SK-N-SH treated with all-trans-retinoic acid at 6 μM for 48 hours (cell line): ENCODE results near the gene ZNF549.

ENCODE experiments used
- ATAC-seq: fragments of 200-7000 bp; cut with Tn5 transposase; 3 replicates; pipeline ENCODE4 v1.9.1; 2020; ENCODE audit warnings: mild to moderate bottlenecking, moderate library complexity
- ARNTL ChIP-seq: fragments of 450-650 bp; formaldehyde crosslinking; IDR thresholded peaks from 2 replicates; pipeline ENCODE4 v1.5.0; 2020; ENCODE audit warnings: low read depth, mild to moderate bottlenecking, moderate library complexity, borderline replicate concordance
- BACH2 ChIP-seq: fragments of 250-450 bp; sonication (Bioruptor Pico); IDR thresholded peaks from 2 replicates; pipeline ENCODE4 v1.9.0; 2021; ENCODE audit warnings: mild to moderate bottlenecking, borderline replicate concordance
- ESRRG ChIP-seq: fragments of 250-450 bp; sonication (Bioruptor Pico); IDR thresholded peaks from 2 replicates; pipeline ENCODE4 v1.6.1; 2021; ENCODE audit warnings: mild to moderate bottlenecking
- GLIS3 ChIP-seq: fragments of 250-450 bp; sonication (Bioruptor Pico); IDR thresholded peaks from 2 replicates; pipeline ENCODE4 v1.5.0; 2020; ENCODE audit warnings: mild to moderate bottlenecking, moderate library complexity
- ISL1 ChIP-seq: fragments of 250-450 bp; sonication (Bioruptor Pico); IDR thresholded peaks from 2 replicates; pipeline ENCODE4 v2.1.2; 2022; ENCODE audit warnings: mild to moderate bottlenecking, moderate library complexity
- OSR1 ChIP-seq: fragments of 250-450 bp; sonication (Bioruptor Pico); IDR thresholded peaks from 2 replicates; pipeline ENCODE4 v1.8.0; 2022; ENCODE audit warnings: moderate library complexity, mild to moderate bottlenecking, inconsistent platforms
- PATZ1 ChIP-seq: fragments of 250-450 bp; sonication (Bioruptor Pico); IDR thresholded peaks from 2 replicates; pipeline ENCODE4 v1.8.0; 2020; ENCODE audit warnings: mild to moderate bottlenecking, moderate library complexity, borderline replicate concordance
- PPARA ChIP-seq: fragments of 250-450 bp; sonication (Bioruptor Pico); IDR thresholded peaks from 2 replicates; pipeline ENCODE4 v1.5.0; 2020; ENCODE audit warnings: mild to moderate bottlenecking, borderline replicate concordance
- RARB ChIP-seq: fragments of 250-450 bp; sonication (Bioruptor Pico); IDR thresholded peaks from 2 replicates; pipeline ENCODE4 v1.8.0; 2021; ENCODE audit warnings: mild to moderate bottlenecking, moderate library complexity
- SNAI2 ChIP-seq: fragments of 250-450 bp; sonication (Bioruptor Pico); IDR thresholded peaks from 2 replicates; pipeline ENCODE4 v1.5.0; 2020; ENCODE audit warnings: mild to moderate bottlenecking, moderate library complexity
- TCF4 ChIP-seq: fragments of 250-450 bp; sonication (Bioruptor Pico); IDR thresholded peaks from 2 replicates; pipeline ENCODE4 v1.8.0; 2021; ENCODE audit warnings: mild to moderate bottlenecking, moderate library complexity, borderline replicate concordance
- TOX ChIP-seq: fragments of 250-450 bp; sonication (Bioruptor Pico); IDR thresholded peaks from 2 replicates; pipeline ENCODE4 v1.8.0; 2021; ENCODE audit warnings: mild to moderate bottlenecking, moderate library complexity, borderline replicate concordance
- ZC3H10 ChIP-seq: fragments of 250-450 bp; sonication (Bioruptor Pico); IDR thresholded peaks from 2 replicates; pipeline ENCODE4 v1.5.1; 2021; ENCODE audit warnings: mild to moderate bottlenecking, moderate library complexity
- ZFP3 ChIP-seq: fragments of 250-450 bp; sonication (Bioruptor Pico); IDR thresholded peaks from 2 replicates; pipeline ENCODE4 v1.5.0; 2020; ENCODE audit warnings: mild to moderate bottlenecking, moderate library complexity
- ZFP30 ChIP-seq: fragments of 450-650 bp; formaldehyde crosslinking; IDR thresholded peaks from 2 replicates; pipeline ENCODE4 v1.5.0; 2022; ENCODE audit warnings: mild to moderate bottlenecking, moderate library complexity
- ZNF565 ChIP-seq: fragments of 450-650 bp; formaldehyde crosslinking; conservative IDR thresholded peaks from 2 replicates; pipeline ENCODE4 v1.5.0; 2020; ENCODE audit warnings: low read depth, mild to moderate bottlenecking, moderate library complexity
- ZNF70 ChIP-seq: fragments of 450-650 bp; formaldehyde crosslinking; IDR thresholded peaks from 2 replicates; pipeline ENCODE4 v1.5.0; 2020; ENCODE audit warnings: mild to moderate bottlenecking, moderate library complexity
- ZNF8 ChIP-seq: fragments of 450-650 bp; formaldehyde crosslinking; IDR thresholded peaks from 2 replicates; pipeline ENCODE4 v1.5.0; 2020; ENCODE audit warnings: mild to moderate bottlenecking, moderate library complexity
- TF ChIP-seq, protein P1 (sequence below): fragments of 250-450 bp; sonication (Bioruptor Pico); IDR thresholded peaks from 2 replicates; pipeline ENCODE4 v1.5.1; 2021; ENCODE audit warnings: mild to moderate bottlenecking, moderate library complexity
- TF ChIP-seq, protein P2 (sequence below): fragments of 250-450 bp; sonication (Bioruptor Pico); IDR thresholded peaks from 2 replicates; pipeline ENCODE4 v1.8.0; 2021; ENCODE audit warnings: low read depth, mild to moderate bottlenecking, moderate library complexity, borderline replicate concordance
- TF ChIP-seq, protein P3 (sequence below): fragments of 250-450 bp; sonication (Bioruptor Pico); IDR thresholded peaks from 2 replicates; pipeline ENCODE4 v1.5.1; 2020; ENCODE audit warnings: low read depth, mild to moderate bottlenecking, moderate library complexity
- TF ChIP-seq, protein P4 (sequence below): fragments of 250-450 bp; sonication (Bioruptor Pico); IDR thresholded peaks from 2 replicates; pipeline ENCODE4 v1.5.0; 2020; ENCODE audit warnings: mild to moderate bottlenecking, moderate library complexity

Gene ZNF549

GRCh38 chr19:57572415-57572947, 45.3 kb downstream of the ZNF549 start:
- no peak for TF ChIP-seq OSR1
- no peak for TF ChIP-seq ISL1 (CRISPR knock-in tag)
- no peak for TF ChIP-seq GLIS3 (CRISPR knock-in tag)
- TF ChIP-seq, protein P1, sequence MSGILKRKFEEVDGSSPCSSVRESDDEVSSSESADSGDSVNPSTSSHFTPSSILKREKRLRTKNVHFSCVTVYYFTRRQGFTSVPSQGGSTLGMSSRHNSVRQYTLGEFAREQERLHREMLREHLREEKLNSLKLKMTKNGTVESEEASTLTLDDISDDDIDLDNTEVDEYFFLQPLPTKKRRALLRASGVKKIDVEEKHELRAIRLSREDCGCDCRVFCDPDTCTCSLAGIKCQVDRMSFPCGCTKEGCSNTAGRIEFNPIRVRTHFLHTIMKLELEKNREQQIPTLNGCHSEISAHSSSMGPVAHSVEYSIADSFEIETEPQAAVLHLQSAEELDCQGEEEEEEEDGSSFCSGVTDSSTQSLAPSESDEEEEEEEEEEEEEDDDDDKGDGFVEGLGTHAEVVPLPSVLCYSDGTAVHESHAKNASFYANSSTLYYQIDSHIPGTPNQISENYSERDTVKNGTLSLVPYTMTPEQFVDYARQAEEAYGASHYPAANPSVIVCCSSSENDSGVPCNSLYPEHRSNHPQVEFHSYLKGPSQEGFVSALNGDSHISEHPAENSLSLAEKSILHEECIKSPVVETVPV (CRISPR knock-in tag) = no peak
- TF ChIP-seq ZNF565 (CRISPR knock-in tag) = no peak
- no peak for TF ChIP-seq ZFP3
- no peak for TF ChIP-seq ZNF8 (CRISPR knock-in tag)
- no peak for TF ChIP-seq ZFP30 (CRISPR knock-in tag)
- TF ChIP-seq PATZ1 (CRISPR knock-in tag) = no peak
- no peak for TF ChIP-seq ESRRG (CRISPR knock-in tag)
- TF ChIP-seq ARNTL (CRISPR knock-in tag) = no peak
- TF ChIP-seq, protein P2, sequence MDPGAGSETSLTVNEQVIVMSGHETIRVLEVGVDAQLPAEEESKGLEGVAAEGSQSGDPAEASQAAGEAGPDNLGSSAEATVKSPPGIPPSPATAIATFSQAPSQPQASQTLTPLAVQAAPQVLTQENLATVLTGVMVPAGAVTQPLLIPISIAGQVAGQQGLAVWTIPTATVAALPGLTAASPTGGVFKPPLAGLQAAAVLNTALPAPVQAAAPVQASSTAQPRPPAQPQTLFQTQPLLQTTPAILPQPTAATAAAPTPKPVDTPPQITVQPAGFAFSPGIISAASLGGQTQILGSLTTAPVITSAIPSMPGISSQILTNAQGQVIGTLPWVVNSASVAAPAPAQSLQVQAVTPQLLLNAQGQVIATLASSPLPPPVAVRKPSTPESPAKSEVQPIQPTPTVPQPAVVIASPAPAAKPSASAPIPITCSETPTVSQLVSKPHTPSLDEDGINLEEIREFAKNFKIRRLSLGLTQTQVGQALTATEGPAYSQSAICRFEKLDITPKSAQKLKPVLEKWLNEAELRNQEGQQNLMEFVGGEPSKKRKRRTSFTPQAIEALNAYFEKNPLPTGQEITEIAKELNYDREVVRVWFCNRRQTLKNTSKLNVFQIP (CRISPR knock-in tag) = no peak
- TF ChIP-seq, protein P3, sequence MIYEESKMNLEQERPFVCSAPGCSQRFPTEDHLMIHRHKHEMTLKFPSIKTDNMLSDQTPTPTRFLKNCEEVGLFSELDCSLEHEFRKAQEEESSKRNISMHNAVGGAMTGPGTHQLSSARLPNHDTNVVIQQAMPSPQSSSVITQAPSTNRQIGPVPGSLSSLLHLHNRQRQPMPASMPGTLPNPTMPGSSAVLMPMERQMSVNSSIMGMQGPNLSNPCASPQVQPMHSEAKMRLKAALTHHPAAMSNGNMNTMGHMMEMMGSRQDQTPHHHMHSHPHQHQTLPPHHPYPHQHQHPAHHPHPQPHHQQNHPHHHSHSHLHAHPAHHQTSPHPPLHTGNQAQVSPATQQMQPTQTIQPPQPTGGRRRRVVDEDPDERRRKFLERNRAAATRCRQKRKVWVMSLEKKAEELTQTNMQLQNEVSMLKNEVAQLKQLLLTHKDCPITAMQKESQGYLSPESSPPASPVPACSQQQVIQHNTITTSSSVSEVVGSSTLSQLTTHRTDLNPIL (CRISPR knock-in tag) = no peak
- TF ChIP-seq RARB = no peak
- no peak for TF ChIP-seq BACH2 (CRISPR knock-in tag)

DNA sequence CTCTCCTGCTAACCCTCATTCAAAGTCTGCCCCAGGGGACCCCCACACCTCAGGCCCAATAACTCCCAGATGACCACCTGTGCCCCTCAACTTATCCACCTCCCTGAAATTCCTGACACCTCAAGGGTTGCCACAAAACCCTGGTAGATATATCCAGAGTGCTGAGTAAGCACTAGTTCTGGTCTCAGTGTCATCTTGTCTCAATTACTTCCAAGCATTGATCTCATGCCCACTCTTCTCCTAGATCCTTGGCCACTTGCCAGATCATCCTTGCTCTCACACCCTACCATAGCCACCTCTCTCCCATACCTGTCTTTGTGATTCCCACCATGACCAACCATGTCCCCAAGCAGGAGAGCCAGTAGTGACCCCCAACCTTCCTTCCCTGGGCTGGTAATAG, 49.5 kb downstream of the ZNF549 start:
- ATAC-seq = no peak
- TF ChIP-seq, protein P3 (CRISPR knock-in tag) = no peak
- TF ChIP-seq BACH2 (CRISPR knock-in tag) = no peak
- TF ChIP-seq, protein P4, sequence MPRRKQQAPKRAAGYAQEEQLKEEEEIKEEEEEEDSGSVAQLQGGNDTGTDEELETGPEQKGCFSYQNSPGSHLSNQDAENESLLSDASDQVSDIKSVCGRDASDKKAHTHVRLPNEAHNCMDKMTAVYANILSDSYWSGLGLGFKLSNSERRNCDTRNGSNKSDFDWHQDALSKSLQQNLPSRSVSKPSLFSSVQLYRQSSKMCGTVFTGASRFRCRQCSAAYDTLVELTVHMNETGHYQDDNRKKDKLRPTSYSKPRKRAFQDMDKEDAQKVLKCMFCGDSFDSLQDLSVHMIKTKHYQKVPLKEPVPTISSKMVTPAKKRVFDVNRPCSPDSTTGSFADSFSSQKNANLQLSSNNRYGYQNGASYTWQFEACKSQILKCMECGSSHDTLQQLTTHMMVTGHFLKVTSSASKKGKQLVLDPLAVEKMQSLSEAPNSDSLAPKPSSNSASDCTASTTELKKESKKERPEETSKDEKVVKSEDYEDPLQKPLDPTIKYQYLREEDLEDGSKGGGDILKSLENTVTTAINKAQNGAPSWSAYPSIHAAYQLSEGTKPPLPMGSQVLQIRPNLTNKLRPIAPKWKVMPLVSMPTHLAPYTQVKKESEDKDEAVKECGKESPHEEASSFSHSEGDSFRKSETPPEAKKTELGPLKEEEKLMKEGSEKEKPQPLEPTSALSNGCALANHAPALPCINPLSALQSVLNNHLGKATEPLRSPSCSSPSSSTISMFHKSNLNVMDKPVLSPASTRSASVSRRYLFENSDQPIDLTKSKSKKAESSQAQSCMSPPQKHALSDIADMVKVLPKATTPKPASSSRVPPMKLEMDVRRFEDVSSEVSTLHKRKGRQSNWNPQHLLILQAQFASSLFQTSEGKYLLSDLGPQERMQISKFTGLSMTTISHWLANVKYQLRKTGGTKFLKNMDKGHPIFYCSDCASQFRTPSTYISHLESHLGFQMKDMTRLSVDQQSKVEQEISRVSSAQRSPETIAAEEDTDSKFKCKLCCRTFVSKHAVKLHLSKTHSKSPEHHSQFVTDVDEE (CRISPR knock-in tag) = no peak
- TF ChIP-seq SNAI2 (CRISPR knock-in tag) = no peak
- TF ChIP-seq ISL1 (CRISPR knock-in tag) = no peak
- no peak for TF ChIP-seq PPARA (CRISPR knock-in tag)
- TF ChIP-seq TOX (CRISPR knock-in tag) = no peak
- no peak for TF ChIP-seq RARB
- no peak for TF ChIP-seq ZFP30 (CRISPR knock-in tag)
- TF ChIP-seq, protein P2 (CRISPR knock-in tag) = no peak
- no peak for TF ChIP-seq OSR1
- TF ChIP-seq ZNF565 (CRISPR knock-in tag) = no peak
- TF ChIP-seq ESRRG (CRISPR knock-in tag) = no peak
- no peak for TF ChIP-seq ZNF70 (CRISPR knock-in tag)
- TF ChIP-seq ZC3H10 (CRISPR knock-in tag) = no peak
- no peak for TF ChIP-seq TCF4 (CRISPR knock-in tag)
- TF ChIP-seq ZFP3 = no peak
- no peak for TF ChIP-seq ZNF8 (CRISPR knock-in tag)
- TF ChIP-seq, all 23 proteins: peak for 0

More at GRCh38 chr19:57572415-57572947, 45.3 kb downstream of the ZNF549 start:
- ATAC-seq = no peak
